DND-41 (cell line): ENCODE data around the gene TMEM266.

ENCODE experiments used
- ATAC-seq: fragments of 200-7000 bp; cut with Tn5 transposase; 3 replicates; pipeline ENCODE4 v1.9.1; 2021; ENCODE audit warnings: low read depth; ENCODE audit not compliant: insufficient read depth
- DNase-seq: peaks from one replicate; pipeline ENCODE4 v3.0.0-alpha.2; 2020
- H2AFZ ChIP-seq: 2 replicates; pipeline ENCODE4 v1.6.0; 2012; ENCODE audit warnings: low read depth, low read length
- H3K27ac ChIP-seq: 2 replicates; pipeline ENCODE4 v1.5.1; 2012; ENCODE audit warnings: low read length, inconsistent platforms
- H3K27me3 ChIP-seq: fragments of 200-600 bp; sonication (generic); 2 replicates; pipeline ENCODE4 v1.6.0; 2012; ENCODE audit warnings: low read length, mild to moderate bottlenecking, inconsistent platforms; ENCODE audit not compliant: insufficient read depth, poor library complexity
- H3K36me3 ChIP-seq: 2 replicates; pipeline ENCODE4 v1.5.1; 2012; ENCODE audit warnings: low read length, inconsistent platforms; ENCODE audit not compliant: insufficient read depth
- H3K4me1 ChIP-seq: 2 replicates; pipeline ENCODE4 v1.5.1; 2012; ENCODE audit warnings: mild to moderate bottlenecking, low read length; ENCODE audit not compliant: insufficient read depth
- H3K4me2 ChIP-seq: 2 replicates; pipeline ENCODE4 v1.6.0; 2012; ENCODE audit warnings: mild to moderate bottlenecking, moderate library complexity, low read length, inconsistent platforms; ENCODE audit not compliant: insufficient read depth
- H3K4me3 ChIP-seq, 2 experiments: fragments of 200-600 bp in 1 of 2; shearing (Covaris generic) in 1 of 2; 2 replicates each; pipeline ENCODE4 v1.5.1; 2012 to 2016; ENCODE audit warnings: inconsistent platforms in 2 of 2, low read length in 2 of 2, mild to moderate bottlenecking in 2 of 2, low read depth in 1 of 2, moderate library complexity in 1 of 2
- H3K79me2 ChIP-seq: 2 replicates; pipeline ENCODE4 v1.6.0; 2012; ENCODE audit warnings: low read length, inconsistent platforms; ENCODE audit not compliant: insufficient read depth
- H3K9ac ChIP-seq: 2 replicates; pipeline ENCODE4 v1.6.0; 2012; ENCODE audit warnings: low read depth, mild to moderate bottlenecking, inconsistent platforms, low read length, moderate library complexity
- H3K9me3 ChIP-seq: 2 replicates; pipeline ENCODE4 v1.5.1; 2012; ENCODE audit warnings: low read length, moderate library complexity, mild to moderate bottlenecking, inconsistent platforms; ENCODE audit not compliant: insufficient read depth, severe bottlenecking
- H4K20me1 ChIP-seq: 2 replicates; pipeline ENCODE4 v1.6.0; 2012; ENCODE audit warnings: low read length; ENCODE audit not compliant: insufficient read depth
- EZH2 ChIP-seq: IDR thresholded peaks from 3 replicates; pipeline ENCODE4 v1.6.1; 2012; ENCODE audit warnings: borderline replicate concordance, low read depth, mild to moderate bottlenecking, moderate library complexity, low read length, inconsistent platforms; ENCODE audit not compliant: severe bottlenecking
- TF ChIP-seq, protein P1 (sequence below): IDR thresholded peaks from 2 replicates; pipeline ENCODE4 v1.5.1; 2012; ENCODE audit warnings: borderline replicate concordance, low read length, moderate library complexity, mild to moderate bottlenecking; ENCODE audit not compliant: poor library complexity, severe bottlenecking; ENCODE audit errors: extremely low read depth

The TMEM266 gene

DNA sequence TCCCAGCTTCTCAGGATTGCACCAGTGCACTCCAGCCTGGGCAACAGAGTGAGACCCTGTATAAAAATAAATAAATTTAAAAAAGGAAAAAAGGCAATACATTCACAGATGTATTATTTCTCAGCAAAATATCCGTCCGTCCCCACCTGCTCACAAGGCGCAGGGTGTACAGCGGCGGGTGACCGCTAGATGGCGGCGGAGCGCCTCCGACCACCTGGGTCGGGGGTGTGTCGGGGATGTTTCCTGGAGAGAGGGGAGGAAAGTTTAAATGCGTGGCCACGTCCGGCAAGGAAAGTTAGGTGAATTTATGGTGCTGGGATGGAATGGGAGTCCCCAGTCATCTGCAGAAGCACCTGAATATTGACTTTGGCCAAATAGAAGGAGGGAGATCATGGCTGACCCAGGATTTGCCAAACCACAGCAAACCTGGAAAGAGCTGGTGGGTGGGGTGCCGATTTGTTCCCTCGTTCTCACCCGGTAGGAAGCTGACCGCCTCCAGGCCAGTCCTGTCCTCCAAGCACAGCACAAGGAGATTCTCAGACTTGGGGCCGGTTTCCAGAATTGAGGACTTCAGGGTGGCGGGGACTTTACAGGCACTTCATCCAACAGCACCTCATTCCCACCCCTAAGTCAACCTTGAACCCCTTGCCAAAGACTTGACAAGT lies 88.3 kb downstream of the TMEM266 start:
- TF ChIP-seq, protein P1, sequence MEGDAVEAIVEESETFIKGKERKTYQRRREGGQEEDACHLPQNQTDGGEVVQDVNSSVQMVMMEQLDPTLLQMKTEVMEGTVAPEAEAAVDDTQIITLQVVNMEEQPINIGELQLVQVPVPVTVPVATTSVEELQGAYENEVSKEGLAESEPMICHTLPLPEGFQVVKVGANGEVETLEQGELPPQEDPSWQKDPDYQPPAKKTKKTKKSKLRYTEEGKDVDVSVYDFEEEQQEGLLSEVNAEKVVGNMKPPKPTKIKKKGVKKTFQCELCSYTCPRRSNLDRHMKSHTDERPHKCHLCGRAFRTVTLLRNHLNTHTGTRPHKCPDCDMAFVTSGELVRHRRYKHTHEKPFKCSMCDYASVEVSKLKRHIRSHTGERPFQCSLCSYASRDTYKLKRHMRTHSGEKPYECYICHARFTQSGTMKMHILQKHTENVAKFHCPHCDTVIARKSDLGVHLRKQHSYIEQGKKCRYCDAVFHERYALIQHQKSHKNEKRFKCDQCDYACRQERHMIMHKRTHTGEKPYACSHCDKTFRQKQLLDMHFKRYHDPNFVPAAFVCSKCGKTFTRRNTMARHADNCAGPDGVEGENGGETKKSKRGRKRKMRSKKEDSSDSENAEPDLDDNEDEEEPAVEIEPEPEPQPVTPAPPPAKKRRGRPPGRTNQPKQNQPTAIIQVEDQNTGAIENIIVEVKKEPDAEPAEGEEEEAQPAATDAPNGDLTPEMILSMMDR: peak; percentile 92
- no peak for TF ChIP-seq EZH2
- Histone ChIP-seq H3K9ac (no peak overlapping the region), H3K36me3 (no peaks in the 10 kb centered on the region), H3K27ac (no peak overlapping the region), H3K4me1 (peaks cover 5% of the 10 kb centered on the region; the same call in 1 of the 2 replicates), H3K4me3 (no peak overlapping the region), H3K27me3 (peaks cover 10% of the 10 kb centered on the region), H3K9me3 (no peaks in the 10 kb centered on the region), H4K20me1 (no peaks in the 10 kb centered on the region), H3K4me2 (peak overlapping the region; percentile 34; the same call in 1 of the 2 replicates), H3K79me2 (no peaks in the 10 kb centered on the region), H2AFZ (no peak overlapping the region)
- DNase-seq: peak; percentile 67
- ATAC-seq: peak; percentile 88

DNA sequence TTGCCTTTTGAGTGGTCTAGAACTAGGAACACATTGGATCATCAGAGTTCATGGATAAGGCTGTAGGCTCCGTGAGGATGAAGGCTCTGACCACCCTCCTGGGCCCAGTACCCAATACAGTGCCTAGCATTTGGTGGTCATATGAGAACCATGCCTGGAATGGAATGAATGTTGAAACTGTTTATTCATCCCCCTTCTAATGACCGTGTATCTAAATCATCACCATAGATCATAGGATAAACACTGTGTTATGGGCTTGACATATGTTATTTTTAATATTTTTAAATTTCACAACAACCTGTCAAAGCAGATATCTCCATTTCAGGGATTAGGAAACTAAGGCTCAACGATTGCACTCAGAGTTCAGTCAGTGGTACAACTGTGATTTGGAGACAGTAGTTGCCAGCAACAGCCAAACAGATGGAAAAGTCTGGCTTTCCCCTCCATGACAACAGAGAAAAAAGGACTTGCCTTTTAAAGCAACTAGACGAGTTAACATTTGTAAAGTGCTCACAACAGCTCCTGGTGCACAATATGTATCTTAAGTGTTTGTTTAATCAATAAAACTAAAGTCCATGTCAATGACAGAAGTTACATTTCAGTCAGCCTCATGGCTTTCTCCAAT lies 89.6 kb downstream of the TMEM266 start:
- Histone ChIP-seq H3K27ac (no peak overlapping the region), H3K4me2 (no peak overlapping the region), H3K9me3 (no peaks in the 10 kb centered on the region), H3K9ac (no peak overlapping the region), H3K4me1 (peaks cover 5% of the 10 kb centered on the region; the same call in 1 of the 2 replicates), H3K36me3 (no peaks in the 10 kb centered on the region), H3K79me2 (no peaks in the 10 kb centered on the region), H4K20me1 (no peaks in the 10 kb centered on the region), H2AFZ (no peak overlapping the region), H3K27me3 (peaks cover 6% of the 10 kb centered on the region), H3K4me3 (no peak overlapping the region)
- no peak for DNase-seq
- no peak for TF ChIP-seq EZH2
- TF ChIP-seq, protein P1: no peak
- no peak for ATAC-seq

DNA sequence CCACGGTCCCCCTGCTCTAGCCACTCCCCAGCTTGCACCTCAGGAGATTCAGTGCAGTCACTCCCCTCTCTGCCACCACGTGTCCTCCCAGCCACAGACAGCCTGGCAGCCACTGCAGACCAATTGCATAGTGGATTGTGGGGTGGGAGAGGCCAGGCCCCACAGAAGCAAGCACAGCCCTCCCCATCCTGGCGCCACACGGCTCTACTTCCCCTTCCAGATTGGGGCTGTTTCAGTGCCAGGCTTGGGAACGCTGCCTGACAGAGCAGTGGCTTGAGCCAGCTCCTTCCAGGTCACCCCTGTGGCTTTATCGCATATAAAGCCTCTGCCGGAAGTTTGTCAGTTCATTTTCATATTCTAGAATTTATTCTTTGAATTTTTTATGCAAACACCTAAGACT lies 90.7 kb downstream of the TMEM266 start:
- H3K9ac ChIP-seq: no peak overlapping the region
- DNase-seq: no peak

More for the DNA sequence above, 90.7 kb downstream of the TMEM266 start:
- Histone ChIP-seq H3K4me1 (peaks cover 5% of the 10 kb centered on the region; the same call in 1 of the 2 replicates), H3K4me2 (no peak overlapping the region), H3K27ac (no peak overlapping the region), H4K20me1 (no peaks in the 10 kb centered on the region), H3K79me2 (no peaks in the 10 kb centered on the region), H3K4me3 (no peak overlapping the region), H3K36me3 (no peaks in the 10 kb centered on the region), H3K27me3 (peaks cover 6% of the 10 kb centered on the region), H3K9me3 (no peaks in the 10 kb centered on the region), H2AFZ (no peak overlapping the region)
- TF ChIP-seq, protein P1: no peak
- no peak for TF ChIP-seq EZH2
- ATAC-seq: no peak
